Gastroesophageal sphincter (tissue), 3 donors: ENCODE measurements around the gene STRN.

ENCODE experiments used
- EP300 ChIP-seq: sonication (generic); formaldehyde crosslinking; IDR thresholded peaks from one replicate; pipeline ENCODE4 v1.6.1; 2017; ENCODE audit warnings: antibody characterized with exemption, mild to moderate bottlenecking
- POLR2A ChIP-seq, 2 donors: fragments of 450-650 bp; IDR thresholded peaks; one replicate each; pipeline ENCODE4 v1.6.1; 2017; ENCODE audit warnings: antibody characterized with exemption in 2 of 2, mild to moderate bottlenecking in 2 of 2, moderate library complexity in 1 of 2
- POLR2AphosphoS5 ChIP-seq: sonication (generic); formaldehyde crosslinking; IDR thresholded peaks from one replicate; pipeline ENCODE4 v1.6.1; 2017; ENCODE audit warnings: antibody characterized with exemption
- TF ChIP-seq, protein P1 (sequence below), 4 experiments: fragments of 200-600 bp in 2 of 4; fragments of 450-650 bp in 2 of 4; sonication (generic) in 1 of 4; IDR thresholded peaks; one replicate each; pipeline ENCODE4 v1.5.1; 2017 to 2019; ENCODE audit warnings: antibody characterized with exemption in 4 of 4, mild to moderate bottlenecking in 2 of 4, moderate library complexity in 2 of 4

DNA sequence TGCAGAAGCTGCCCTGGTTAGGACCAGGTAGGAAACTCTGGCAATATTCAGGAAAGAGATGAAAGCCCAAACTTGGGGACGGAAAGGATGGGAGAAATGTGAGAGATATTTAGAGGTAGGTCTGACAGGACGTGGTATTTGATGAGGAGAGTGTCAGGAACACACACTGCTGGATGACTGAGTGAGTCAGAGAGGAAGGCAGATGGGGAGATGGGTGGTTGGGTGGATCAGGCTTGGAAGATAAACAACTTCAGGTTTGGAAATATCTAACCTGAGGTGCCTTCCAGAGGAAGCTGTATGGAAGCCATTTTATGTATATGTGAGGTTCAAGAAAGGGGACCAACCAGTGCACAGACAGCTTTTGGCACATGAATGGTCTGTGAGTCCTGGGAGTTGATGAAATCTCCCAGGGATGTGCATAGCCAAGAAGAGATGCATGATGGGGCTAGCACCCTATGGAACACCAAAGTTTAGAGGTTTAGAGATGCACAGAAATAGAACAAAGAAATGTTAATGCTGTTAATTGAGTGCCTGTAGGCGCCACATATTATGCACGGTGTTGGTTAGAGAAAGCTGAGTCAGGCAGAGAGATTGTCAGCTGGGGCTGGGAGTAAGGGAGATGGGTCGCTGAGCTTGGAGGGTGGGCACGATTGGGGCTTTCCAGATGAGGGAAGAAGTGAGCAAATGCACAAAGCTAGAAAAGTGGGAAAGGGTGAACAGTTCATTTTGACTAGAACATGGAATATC, 168.8 kb downstream of the STRN start:
- TF ChIP-seq, protein P1, sequence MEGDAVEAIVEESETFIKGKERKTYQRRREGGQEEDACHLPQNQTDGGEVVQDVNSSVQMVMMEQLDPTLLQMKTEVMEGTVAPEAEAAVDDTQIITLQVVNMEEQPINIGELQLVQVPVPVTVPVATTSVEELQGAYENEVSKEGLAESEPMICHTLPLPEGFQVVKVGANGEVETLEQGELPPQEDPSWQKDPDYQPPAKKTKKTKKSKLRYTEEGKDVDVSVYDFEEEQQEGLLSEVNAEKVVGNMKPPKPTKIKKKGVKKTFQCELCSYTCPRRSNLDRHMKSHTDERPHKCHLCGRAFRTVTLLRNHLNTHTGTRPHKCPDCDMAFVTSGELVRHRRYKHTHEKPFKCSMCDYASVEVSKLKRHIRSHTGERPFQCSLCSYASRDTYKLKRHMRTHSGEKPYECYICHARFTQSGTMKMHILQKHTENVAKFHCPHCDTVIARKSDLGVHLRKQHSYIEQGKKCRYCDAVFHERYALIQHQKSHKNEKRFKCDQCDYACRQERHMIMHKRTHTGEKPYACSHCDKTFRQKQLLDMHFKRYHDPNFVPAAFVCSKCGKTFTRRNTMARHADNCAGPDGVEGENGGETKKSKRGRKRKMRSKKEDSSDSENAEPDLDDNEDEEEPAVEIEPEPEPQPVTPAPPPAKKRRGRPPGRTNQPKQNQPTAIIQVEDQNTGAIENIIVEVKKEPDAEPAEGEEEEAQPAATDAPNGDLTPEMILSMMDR (IDR thresholded peaks at IDR 0.05), result no peak
- TF ChIP-seq POLR2A (IDR thresholded peaks at IDR 0.05) (no peak), POLR2AphosphoS5 (no peak), EP300 (no peak)
